DMS53 treated with DMSO at 0.1 percent for 48 hours (cell line): ENCODE results near the gene ANKRD1.

Source experiments
- DNase-seq: peaks from one replicate; lab custom pipeline; 2025; ENCODE audit not compliant: unreplicated experiment; lab: John Stamatoyannopoulos, UW

Gene ANKRD1

GRCh38 chr10:90936276-90936659, 15.4 kb upstream of the ANKRD1 start:
- DNase-seq: no peak

- DNase-seq: no peak
Observed at GRCh38 chr10:90935581-90936275, 14.8 kb upstream of the ANKRD1 start.

DNA sequence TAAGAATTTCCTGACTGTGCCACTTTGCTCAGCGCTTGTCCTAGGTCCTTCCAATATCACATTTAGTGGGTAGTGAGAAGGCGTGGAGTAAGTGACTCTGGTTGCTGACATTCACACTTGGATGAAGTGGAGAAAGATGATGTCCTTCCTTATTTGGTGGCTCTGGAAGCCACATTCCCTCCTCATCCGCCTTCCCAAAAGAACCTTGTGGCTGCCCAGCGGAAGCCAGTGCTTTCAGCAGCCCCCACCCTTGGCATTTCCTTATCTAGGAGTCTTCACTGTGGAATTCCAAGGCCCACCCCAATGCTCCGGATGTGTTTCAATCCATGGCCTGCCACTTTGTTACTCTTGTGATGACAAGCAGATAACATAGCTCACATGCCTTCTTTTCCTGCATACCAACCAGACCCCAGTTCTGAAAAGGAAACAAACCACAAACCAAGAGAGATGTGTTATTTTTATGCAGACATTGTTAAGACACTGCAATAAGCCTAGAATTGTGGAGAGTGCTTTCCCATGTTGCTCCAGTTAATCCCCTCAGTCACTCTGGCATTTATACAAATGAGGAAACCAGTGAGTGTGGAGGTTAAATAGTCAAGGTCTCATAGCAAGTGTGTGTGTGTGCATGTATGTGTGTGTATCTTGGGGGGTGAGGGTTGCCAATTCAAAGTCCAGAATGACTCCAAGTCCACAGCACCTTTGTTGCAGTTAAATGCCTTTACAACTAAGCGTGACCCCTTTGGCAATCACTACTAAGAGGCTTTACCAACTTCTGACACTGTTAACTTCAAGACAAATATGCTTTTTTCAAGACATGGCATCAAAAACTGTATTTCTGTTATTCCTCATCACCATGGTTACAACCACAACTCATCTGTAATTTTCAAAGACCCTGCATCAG, 10.3 kb upstream of the ANKRD1 start:
- no peak for DNase-seq

DNA sequence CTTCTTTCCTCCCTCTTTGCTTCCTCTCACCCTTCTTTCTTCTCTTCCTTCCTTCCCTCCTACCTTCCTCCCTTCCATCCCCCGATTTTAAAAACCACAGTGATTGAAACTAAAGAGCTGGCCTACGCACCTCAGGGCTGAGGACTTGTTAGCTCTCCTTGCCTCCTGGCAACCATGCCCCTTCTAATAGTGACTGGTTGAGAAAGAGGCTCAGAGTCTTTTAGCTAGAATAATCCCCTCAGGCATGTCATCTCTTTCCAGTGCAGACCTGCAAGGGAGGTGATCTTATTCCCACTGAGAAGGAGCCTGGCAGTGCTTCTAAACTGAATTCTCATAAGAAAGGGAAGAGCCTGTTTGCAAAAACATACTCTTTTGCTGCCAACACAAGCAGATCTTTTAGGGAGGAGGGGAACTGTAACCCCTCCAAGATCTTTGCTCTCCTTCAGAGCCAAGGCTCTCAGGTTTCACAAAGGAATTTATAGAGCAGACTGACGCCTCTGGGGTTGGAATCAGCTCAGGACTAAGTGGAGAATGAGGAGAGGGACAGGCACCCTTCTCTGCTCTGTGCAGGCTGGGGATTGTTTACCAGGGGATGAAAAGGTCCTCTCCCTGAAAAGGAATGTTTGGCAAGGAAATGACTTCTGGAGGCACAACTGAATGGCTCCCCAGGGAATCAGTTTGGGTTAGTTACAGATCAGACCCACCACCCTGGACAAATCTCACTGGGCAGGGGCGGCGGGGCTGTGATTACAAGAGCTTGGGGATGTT, 9.4 kb upstream of the ANKRD1 start:
- DNase-seq: no peak

DNA sequence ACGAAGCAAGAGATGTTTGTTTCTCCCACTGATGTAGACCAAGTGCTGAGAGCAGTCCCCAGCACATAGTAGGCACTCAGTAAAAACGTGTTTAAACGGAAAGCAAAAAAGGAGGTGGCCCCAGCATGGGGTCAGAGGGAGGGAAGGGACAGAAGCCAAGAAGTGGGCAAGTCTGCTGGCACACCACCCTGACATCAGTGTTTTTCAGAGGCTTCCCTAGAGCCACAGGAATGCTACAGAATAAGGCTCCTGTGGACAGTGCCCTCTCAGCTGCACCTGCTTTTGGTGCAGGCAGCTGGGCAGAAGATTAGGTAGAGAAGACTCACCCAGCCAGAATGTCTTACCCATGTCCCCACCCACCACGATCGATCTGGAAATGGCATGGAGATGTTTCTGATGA, 8.3 kb upstream of the ANKRD1 start:
- DNase-seq: no peak

DNA sequence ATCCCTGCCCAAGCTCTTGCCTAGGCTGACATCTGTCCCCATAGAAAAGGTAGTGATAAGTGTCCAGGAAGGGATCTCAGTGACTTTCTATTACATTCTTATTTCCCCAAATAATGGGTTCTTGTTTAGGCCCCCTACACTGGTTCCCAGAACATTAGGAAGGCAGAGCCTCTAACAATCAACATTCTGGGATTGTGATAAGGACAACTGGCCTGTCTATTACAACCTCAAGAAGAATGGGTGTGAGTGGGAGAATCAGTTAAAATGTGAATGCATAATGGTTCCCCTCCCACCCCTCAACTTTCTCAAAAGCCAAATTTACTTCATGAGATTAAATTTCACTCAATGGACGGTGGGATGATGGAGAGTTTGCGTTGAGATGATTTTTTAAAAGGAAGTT, 6.4 kb upstream of the ANKRD1 start:
- no peak for DNase-seq

GRCh38 chr10:90925079-90926029, 4.5 kb upstream of the ANKRD1 start:
- DNase-seq: no peak

DNA sequence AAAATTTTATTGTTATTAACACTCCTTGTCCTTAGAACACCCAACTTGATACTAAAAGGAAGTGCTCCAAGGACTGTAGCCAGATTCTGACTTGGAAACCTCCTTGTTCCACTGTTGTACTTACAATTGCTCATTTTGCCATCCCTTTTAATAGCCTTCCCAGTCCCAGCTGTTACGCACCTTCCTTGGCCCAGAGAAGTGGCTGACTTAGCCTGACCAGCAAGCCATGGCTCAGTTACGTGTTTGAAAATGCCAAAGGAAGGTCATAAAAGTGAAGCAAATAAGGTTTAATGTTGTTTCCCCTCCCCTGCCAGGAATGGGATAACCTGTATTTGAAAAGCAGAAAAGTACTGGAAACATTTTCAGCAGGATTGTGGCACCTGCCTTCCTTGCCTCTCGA, 3.7 kb upstream of the ANKRD1 start:
- no peak for DNase-seq

GRCh38 chr10:90923111-90923731, 2.3 kb upstream of the ANKRD1 start:
- no peak for DNase-seq

DNA sequence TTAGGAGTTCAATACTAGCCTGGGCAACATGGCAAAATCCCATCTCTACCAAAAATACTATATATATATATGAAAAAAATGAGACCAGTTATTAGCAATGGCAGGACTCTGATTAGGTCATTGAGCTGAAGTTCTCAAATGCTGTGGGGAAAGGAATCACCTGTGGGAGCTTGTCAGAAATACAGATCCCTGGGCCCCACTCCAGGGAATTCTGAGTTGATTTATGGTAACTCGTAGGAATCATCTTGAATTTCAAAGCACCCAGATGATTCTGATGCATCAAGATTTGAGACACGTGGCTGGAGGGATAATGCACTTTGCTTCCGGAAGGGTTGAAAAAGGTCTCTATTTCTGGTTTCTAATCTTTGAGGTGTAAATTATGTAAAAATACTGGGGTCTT, 1.0 kb upstream of the ANKRD1 start:
- no peak for DNase-seq

DNA sequence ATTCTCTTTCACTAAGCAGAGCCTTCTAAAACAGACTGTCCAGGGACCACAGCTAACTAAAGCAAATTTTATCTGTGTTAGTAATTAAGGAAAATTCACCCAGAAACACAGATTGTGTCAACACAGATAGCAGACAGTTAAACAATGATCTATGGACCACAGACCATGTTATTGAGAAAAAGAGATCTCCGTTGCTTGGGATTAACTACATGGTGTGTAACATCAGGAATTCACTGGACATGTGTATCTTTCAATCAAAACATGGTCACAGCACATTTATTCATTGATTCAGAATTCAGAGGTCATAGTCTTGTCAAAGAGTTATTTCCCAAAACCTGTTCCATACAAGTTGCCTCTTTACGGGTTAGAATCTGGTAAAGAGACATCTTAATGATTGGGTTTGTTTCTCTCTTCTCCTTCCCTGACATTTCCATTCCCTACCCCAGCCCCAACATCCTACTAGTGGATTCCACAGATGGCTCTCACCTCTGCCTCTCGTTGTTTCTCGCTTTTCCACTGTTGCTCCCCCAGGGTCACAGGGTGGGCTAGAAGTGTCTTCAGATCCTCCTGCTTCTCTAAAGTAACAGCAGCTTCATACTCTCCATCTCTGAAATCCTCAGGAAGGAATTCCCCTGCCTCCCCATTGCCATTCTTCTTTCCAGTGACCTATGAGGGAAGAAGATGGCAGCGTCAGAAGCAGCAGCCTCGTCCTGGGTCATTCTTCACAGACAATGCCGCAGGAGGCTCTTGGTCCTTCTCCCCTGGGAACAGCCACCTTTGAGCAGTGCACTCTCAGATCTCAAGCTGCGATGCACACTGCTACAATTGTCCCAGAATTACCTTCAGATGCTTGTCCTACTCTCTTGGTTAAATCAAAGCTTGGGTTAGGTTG, 958 bp downstream of the ANKRD1 start:
- DNase-seq: no peak

DNA sequence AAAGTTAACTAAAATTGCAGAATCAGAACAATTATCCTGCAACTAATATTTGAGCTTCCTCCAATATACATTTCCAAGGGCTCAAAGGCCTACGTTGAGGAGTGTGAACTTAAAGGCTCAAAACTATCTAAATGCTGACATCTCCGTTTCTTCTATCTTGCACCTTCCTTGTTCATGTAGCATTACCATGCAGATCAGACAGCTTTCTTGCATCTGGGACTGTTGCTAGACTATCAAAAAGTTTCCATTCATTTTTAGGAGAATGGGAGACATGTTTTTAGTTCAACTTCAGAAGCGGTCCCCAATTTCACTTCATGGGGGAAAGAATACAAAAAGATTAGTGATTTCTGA, 2.9 kb downstream of the ANKRD1 start:
- DNase-seq: no peak

DNA sequence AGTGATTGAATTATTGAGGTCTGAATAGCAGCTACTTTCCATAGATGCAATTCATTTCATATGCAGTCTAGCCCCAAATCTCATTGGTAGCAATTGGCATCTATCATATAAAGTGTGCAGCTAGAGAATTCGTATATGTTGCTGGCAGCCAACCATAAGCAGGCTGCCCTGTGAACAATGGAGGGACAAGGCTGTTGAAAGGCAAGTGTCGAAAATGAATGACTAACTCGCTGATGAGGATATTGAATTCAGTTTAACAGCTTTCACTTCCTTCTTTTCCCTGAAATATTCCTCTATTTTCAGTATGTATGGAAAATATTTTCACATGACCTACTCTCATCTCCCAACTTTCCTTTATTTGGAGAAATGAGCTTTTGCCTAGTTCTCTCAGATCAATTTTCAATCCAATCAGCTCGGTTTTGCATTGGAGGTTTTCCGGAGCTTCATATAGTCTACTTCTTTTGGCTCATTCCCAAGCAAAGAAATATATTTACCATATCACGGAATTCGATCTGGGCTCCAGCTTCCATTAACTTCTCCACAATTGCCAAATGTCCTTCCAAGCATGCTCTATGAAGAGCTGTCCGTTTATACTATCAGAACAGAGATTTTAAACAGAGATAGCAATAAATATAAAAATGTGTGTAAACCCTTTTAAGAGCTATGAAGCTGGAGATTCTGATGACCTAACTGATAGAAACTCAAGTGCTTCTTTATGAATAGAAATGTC, 3.5 kb downstream of the ANKRD1 start:
- DNase-seq: no peak

DNA sequence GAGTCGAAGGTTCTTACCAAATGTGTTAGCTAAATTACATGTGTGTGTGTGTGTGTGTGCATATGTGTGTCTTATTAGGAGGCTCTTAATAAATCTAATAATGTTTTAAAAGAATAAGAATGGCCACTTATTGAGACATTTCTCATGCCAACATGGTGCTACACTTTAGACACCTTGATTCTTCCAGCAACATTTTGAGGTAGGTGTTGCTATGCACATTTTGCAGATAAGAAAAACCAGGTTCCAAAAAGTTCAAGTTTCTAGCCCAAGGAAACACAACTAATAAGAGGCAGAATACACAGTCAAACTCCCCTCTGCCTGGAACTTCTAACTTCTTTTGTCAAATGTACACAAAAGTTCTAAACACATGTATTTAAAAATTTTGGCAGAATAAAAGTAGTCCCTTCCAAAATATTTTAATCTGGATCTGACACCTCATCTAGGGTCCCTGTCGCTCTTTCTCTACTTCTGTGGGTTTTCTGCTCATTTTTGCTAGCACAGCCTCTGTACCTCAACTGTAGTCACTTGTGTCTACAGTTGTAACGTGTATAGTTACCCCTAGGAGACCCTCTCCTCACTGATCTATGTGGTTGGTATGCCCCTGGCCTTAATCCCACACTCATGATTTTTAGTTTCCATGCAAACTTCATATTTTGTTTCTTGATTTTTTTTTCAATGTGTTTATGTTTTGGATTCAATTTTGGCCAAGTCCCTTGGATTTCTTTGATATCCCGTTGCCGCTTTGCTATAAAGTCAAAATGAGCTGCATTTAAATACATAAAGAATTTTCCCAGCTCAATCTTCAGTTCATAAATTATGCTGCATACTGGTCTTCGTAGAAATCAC, 4.3 kb downstream of the ANKRD1 start:
- DNase-seq: no peak

GRCh38 chr10:90915766-90916075, 5.2 kb downstream of the ANKRD1 start:
- no peak for DNase-seq

DNA sequence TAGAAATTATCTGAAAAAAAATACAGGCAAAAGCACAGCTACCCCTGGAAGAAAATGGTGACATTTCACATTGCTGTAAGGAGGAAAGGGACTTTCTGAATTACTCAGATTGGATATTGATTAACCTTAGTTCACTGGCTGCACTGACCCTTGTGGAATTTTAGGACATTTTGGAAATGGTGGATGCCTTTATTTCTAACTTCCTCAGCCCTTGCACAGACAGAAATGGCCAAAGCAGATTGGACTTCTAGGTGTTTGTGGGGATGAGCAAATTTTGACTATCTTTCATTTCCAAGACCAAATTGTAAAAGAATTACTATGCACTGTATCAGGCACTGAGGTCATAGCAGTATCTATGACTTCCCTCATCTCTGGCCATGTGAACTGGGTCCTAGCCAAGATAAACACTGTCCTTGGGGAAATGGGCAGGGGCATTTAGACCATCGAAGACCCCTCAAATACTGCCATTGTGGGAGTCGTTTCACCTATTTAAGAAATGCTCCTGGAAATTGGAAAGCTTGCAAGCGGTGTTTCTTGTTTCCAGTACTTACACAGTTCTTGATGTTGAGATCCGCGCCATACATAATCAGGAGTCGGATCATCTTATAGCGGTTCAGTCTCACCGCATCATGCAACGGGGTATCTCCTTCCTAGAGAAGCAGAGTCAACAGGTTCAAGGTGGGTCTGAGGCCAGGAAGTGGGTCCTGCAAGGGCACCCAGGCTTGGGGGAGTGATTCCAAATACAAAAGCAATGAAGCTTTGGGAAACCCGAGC, 5.7 kb downstream of the ANKRD1 start:
- no peak for DNase-seq

DNA sequence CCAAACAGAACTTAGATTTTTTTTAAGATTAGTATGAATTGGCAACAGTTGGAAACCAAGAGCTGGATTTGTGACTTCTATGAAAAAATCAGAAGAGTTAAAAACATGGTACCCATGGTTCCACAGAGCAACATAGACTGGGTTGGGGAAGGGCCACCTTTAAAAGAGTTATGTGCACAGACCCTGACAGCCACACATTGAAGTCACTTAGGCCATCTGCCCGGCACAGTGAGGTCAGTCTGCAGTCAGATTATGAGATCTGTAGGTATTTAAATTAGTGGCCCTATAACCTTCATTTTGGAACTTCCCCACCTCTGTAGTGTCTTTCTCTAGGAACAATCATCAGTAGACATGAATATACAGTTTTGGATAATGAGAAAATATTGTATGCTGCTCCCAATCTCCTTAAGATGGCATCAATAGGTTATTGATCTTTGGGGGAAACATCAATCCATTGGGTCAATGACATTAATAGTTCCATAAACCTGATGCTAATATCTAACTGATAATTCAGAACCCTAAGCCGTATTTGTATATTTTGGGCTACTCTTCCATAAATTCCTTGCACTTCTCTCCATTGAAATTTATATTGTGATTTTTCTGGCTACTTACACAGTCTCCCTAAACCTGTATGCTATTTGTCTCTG, 7.0 kb downstream of the ANKRD1 start:
- DNase-seq: no peak
